Activated CD8-positive, alpha-beta memory T cell treated with anti-CD3 and anti-CD28 coated beads for 48 hours (primary cell): ENCODE measurements around the gene LPCAT1.
"Not testable (repeated sequence)": the region's sequence is repeated elsewhere in the genome, so short reads cannot be mapped to it uniquely, and the experiment has no call there.

ENCODE experiments used
- DNase-seq, 3 experiments: peaks; one replicate each; pipeline ENCODE4 v3.0.0-alpha.2; 2020; ENCODE audit warnings: low read depth in 2 of 3, low spot score in 2 of 3

LPCAT1 gene

GRCh38 chr5:1510151-1510561 lies 13.6 kb downstream of the LPCAT1 start:
- no peak for DNase-seq

- no peak for DNase-seq
These were observed 14.2 kb downstream of the LPCAT1 start for GRCh38 chr5:1509346-1510085.

GRCh38 chr5:1508659-1509290 lies 15.0 kb downstream of the LPCAT1 start:
- no peak for DNase-seq

- no peak for DNase-seq
These were observed 15.7 kb downstream of the LPCAT1 start for GRCh38 chr5:1507961-1508658.

GRCh38 chr5:1507457-1507856 lies 16.3 kb downstream of the LPCAT1 start:
- DNase-seq = no peak

- DNase-seq = no peak
These were observed 16.8 kb downstream of the LPCAT1 start for GRCh38 chr5:1507014-1507375.

GRCh38 chr5:1506242-1507013 lies 17.3 kb downstream of the LPCAT1 start:
- no peak for DNase-seq

GRCh38 chr5:1505506-1506241 lies 18.1 kb downstream of the LPCAT1 start:
- no peak for DNase-seq

- not testable (repeated sequence) for DNase-seq
These were observed 18.7 kb downstream of the LPCAT1 start for GRCh38 chr5:1505089-1505488.

- DNase-seq = no peak
These were observed 19.1 kb downstream of the LPCAT1 start for GRCh38 chr5:1504617-1505016.

- no peak for DNase-seq
These were observed 19.6 kb downstream of the LPCAT1 start for GRCh38 chr5:1504069-1504595.

- DNase-seq = no peak
These were observed 20.3 kb downstream of the LPCAT1 start for GRCh38 chr5:1503241-1504068.

GRCh38 chr5:1502737-1503120 lies 21.0 kb downstream of the LPCAT1 start:
- no peak for DNase-seq

- no peak for DNase-seq
These were observed 21.6 kb downstream of the LPCAT1 start for GRCh38 chr5:1502046-1502736.

GRCh38 chr5:1501372-1502045 lies 22.3 kb downstream of the LPCAT1 start:
- no peak for DNase-seq

GRCh38 chr5:1500411-1501091 lies 23.2 kb downstream of the LPCAT1 start:
- DNase-seq = no peak

- DNase-seq = no peak
These were observed 23.9 kb downstream of the LPCAT1 start for GRCh38 chr5:1499851-1500250.
